LHCN-M2 (cell line): ENCODE data around the gene ZMIZ1. TPM values are rescaled to one million over a fixed set of nuclear protein-coding genes. Genes with fewer than 3 reads are reported as not detected.

Experiments used
- DNase-seq: peaks from one replicate; pipeline ENCODE4 v3.0.0-alpha.2; 2012; ENCODE audit warnings: low read depth
- total RNA-seq: library from RNA; depleted of rRNA; stranded (reverse); fragments of >200 nt; gene quantifications from 2 replicates; pipeline ENCODE4 v1.2.3, GENCODE V29; 2014

Gene ZMIZ1
- total RNA-seq, 1 experiment from 2014 or later = 12.5 TPM

DNA sequence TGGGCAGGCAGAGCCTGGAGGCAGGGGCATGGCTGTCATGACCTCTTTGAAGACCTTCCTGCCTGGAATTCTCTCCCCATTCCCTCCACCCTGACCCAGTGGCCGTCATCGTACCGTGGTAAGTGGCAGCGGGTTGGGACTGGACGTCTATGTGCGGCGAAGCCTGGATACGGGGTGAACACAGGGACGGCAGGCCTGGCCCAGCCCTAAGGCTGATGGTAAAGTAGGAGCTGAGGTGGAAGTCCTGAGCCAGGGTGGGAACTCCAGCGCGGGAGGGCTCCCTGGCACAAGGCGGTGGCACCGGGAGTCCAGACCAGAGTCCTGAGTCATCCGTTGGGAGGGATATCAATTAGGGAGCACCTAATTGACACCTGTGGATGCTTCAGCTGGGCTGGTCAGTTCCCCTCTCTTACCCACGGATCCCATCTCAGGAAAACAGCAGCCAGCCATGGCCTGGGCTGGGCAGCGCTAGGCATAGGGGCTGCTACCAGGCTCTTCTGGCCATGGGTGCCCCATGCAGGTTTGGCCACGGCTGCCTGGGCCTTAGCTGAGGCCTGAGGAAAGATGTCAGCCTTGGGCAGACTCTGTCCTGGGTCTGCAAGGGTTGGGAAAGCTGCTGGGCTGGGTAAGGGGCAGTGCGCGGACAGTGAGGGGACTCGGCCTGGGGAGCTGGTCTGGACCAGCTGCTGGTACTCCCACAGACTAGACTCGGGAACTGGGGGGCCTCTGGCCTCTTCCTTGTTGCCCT, 281.8 kb downstream of the ZMIZ1 start:
- DNase-seq = no peak

DNA sequence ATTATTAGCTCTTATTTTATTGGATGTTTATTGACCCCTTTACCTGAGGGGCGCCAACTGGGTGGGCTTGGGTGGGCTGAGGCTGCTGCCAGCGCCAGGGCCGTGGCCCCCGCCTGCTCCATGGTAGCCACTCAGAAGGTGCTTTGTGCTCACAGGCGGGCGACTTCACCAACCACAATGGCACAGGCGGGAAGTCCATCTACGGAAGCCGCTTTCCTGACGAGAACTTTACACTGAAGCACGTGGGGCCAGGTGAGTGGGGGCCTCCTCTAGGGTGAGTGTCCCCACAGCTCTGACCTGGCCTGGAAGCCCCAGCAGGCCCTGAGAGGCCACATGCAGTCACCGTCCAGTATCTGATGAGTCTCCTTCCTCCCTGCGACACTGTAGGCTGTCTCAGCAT, 282.6 kb downstream of the ZMIZ1 start:
- no peak for DNase-seq

DNA sequence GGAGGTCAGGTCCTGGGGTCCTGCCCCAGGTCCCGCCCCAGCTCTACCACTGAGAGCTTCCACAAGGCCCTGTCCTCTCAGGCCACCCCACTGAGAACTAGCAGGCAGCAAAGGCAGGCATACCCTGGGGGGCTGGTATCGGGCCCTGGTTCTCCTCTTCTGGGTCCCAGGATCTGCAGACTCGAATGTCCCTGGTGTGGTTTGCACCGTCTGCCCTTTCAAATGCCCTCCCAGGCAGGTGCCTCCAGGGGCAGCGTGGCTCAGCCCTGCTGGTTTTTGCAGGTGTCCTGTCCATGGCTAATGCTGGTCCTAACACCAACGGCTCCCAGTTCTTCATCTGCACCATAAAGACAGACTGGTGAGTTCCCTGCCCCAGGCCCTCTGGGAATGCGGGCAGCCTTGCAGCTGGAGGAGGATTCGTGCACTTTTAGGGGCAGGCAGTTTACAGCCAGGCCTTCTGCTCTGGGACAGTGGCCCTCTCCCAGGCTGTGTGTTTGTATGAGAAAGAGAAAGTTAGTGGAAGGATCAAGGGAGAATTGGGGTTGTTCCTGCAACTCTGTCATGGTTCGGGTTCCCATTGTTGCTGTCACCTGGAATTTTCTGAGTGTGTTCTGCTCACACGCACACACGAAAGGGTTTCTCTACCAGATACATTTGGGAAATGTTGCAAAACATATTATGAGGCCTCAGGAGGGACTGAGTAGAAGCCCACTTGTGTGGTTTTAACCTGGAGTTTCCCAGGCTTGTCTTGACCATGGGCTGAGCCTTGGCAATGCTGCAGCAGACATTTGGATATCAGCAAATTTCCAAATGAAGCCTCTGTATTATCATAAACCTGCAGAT, 283.5 kb downstream of the ZMIZ1 start:
- no peak for DNase-seq

DNA sequence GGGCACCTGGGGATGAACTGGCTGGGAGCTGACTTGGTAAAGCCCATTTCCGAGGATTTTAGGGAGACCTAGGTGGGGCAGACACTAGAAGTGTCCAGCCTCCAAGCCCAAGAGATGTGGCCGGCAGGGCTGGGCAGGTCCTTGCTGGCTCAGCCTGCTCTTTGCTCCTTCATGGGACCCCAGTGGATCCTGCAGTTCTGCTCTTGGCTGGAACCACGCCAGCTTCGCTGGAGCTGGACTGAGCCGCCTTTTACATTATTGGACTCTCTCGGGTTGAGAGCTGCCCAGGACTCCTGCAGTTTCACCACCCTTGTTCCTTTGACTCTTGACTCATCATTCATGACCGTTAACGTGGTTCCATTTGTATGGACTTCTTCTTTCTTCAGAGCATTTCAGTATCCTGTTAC, 284.2 kb downstream of the ZMIZ1 start:
- DNase-seq = no peak

DNA sequence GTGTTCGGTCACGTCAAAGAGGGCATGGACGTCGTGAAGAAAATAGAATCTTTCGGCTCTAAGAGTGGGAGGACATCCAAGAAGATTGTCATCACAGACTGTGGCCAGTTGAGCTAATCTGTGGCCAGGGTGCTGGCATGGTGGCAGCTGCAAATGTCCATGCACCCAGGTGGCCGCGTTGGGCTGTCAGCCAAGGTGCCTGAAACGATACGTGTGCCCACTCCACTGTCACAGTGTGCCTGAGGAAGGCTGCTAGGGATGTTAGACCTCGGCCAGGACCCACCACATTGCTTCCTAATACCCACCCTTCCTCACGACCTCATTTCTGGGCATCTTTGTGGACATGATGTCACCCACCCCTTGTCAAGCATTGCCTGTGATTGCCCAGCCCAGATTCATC, 285.0 kb downstream of the ZMIZ1 start:
- DNase-seq = no peak

DNA sequence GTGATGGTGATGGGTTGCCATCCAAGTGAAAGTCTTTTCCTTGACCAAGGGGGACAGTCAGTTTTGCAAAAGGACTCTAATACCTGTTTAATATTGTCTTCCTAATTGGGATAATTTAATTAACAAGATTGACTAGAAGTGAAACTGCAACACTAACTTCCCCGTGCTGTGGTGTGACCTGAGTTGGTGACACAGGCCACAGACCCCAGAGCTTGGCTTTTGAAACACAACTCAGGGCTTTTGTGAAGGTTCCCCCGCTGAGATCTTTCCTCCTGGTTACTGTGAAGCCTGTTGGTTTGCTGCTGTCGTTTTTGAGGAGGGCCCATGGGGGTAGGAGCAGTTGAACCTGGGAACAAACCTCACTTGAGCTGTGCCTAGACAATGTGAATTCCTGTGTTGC, 285.4 kb downstream of the ZMIZ1 start:
- no peak for DNase-seq

DNA sequence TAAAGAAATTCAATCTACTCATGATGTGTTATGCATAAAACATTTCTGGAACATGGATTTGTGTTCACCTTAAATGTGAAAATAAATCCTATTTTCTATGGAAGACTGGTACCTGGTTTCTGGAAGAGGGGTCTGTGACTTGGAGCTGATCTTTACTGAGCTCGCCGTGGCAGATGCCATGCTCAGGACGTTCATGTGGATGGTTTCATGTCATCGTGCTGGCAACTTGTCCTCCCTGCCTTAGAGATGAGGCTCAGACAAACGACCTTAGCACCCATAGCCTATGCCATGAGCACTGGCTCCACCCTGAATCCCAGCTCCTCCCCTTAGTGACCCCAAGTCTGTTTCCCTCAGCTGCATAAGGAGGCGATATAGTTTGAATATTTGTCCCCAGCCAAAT, 285.8 kb downstream of the ZMIZ1 start:
- no peak for DNase-seq

DNA sequence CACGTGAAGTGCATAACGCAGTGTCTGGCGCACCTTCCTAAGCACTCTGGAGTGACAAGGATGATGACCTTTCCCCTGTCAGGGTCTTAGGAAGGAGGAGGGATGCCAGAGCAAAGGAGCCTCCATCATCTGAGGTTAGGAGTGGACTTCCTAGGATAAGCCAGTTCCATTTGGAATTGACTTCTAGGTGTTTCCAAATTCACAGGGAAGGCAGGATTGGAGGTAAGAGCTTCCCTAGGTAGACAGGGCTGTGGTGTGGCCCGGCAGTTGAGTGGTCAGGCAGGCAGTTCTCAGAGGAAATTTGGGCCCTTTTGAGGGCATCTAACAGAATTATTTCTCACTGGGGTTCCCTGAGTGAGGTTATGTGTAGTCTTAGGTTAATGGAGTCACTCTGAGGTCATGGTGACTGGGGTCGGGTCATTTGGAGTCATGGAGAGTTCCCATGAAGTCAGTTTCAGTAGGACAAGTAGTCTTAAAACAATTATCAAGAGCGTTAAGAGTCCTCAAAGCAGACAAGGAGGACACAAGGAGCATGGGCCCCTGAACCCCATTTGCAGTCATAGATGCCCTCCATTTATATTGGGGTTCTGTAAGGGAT, 286.8 kb downstream of the ZMIZ1 start:
- DNase-seq = no peak

DNA sequence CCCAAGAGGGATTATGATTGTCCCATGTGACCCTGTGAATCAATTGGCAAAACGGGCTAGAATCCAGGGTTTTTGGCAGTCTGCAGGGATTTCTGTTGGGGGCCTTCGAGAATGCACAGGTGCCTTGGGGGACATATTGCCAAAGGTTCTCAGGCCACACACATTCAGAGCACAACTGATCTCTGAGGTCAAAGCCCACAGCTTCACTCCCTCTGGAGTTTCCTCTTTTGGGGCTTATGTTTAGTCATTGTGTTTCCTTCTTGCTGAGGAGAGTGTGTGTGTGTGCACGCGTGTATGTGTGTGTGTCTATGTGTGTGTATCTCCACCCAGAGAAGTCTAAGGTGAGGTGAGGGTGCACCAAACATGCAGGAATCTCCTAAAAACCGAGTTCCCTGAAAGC, 287.3 kb downstream of the ZMIZ1 start:
- DNase-seq = no peak

DNA sequence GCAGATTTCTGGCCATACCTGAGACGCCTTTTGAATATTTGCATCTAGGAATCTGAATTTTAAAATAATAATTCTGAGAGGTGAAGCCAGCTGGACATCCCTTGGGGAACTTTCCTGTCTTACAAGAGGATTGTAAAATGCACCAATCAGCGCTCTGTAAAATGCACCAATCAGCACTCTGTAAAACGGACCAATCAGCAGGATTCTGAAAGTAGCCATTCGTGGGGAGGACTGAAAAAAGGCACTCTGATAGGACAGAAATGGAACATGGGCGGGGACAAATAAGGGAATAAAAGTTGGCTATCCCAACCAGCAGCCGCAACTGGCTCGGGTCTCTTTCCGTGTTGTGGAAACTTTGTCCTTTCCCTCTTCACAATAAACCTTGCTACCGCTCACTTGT, 288.4 kb downstream of the ZMIZ1 start:
- no peak for DNase-seq

DNA sequence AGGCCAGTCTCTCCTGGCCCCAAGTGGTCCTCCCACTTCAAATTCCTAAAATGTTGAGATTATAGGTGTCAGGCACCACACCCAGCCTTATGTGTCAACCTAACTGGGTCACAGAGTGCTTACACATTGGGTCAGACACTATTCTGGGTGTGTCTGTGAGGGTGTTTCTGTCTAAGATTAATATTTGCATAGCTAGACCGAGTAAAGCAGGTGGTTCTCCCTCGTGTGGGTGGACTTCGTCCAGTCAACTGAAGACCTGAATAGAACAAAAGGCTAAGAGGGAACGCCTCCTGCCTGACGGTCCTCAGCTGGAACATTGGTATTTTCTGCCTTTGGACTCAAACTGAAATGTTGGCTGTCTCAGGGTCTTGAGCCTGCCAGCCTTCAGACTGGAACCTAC, 290.0 kb downstream of the ZMIZ1 start:
- no peak for DNase-seq

DNA sequence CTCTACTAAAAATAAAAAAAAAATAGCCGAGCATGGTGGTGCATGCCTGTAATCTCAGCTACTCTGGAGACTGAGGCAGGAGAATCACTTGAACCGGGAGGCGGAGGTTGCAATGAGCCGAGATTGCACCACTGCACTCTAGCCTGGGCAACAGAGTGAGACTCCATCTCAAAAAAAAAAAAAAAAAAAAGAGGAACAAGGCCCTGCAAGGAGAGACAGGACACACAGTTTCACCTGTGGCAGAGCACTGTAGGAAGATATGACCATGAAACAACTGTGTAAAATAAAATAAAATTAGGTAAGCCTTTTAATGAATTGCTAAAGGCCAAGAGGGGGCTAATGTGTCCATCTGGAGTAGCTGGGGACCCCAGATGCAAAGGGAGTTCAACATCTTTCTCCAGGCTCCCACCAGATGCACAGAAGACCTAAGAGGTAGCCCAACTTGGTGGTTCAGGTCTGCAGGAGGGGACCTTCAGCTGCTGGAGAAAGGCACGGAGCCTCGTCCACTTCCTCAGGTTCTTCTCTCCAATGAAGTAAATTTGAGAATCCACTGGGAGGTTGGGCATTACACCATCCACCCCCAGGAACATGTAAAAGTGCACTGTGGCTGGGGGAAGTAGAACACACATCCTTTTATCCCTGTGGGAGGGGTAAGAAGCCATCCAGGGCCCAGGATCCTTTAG, 291.2 kb downstream of the ZMIZ1 start:
- DNase-seq = no peak

DNA sequence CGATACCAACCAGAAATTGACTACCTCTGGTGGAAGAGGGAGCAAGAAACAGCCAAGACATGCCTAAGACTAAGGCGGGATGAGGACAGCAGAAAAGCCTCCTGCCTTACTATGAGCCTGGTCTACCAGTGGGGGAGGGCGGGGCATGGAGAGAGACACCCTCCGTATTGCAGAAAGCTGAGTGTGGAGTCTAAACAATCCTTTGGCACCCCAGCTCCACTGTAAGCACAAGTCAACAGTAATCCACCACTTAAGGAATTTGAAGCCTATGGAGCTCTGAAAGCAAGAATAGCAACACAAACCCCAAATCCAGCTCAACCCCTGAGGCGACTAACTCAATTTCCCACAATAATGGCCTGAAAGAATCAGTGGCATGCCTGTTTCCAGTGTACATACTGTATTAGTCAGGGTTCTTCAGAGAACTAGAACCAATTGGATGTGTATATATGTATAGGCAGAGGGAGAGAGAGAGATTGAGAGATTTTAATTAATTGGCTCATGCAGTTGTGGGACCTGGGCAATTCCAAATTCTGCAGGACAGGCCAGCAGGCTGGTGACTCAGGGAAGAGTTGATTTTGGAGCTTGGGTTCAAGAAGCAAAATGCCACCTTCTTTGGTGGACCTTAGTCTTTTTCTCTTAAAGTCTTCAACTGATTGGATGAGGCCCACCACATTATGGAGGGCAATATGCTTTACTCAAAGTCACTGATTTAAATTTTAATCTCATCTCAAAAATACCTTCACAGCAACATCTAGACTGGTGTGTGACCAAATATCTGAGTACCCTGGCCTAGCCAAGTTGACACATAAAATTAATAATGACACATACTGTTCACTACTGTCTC, 292.0 kb downstream of the ZMIZ1 start:
- DNase-seq = no peak

DNA sequence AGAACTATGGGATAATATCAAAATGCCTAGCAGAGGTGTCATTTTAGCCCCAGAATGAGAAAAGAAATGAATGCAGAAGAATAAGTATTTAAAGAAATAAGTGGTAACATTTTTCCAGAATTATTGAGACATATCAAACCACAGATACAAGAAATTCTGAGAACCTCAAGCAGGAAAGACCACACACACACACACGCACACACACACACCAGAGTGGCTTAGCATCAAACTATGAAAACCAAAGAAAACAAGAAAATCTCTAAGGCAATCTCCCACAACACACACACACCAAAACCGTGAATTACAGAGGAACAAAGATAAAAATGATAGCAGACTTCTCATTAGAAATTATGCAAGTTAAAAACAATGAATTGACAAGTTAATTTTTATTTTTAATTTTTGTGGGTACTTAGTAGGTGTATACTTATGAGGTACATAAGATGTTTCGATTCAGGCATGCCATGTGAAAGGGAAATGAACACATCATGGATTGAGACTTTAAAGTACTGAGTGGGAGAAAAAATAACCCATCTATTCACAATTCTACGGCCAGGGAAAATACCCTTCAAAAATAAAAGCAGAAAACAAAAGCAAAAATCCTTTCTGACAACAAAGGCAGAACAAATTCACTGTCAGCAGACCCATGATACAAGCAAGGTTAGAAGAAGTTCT, 293.1 kb downstream of the ZMIZ1 start:
- DNase-seq = peak; percentile 47
